Lower lobe of right lung (tissue), 2 donors: ENCODE data around the gene NUDCD3. TPM values are rescaled to one million over a fixed set of nuclear protein-coding genes. Genes with fewer than 3 reads are reported as not detected.

Experiments used
- ATAC-seq, 2 donors: fragments of 200-7000 bp; cut with Tn5 transposase; one replicate each; pipeline ENCODE4 v1.9.1; 2020 to 2022; ENCODE audit warnings: mild to moderate bottlenecking in 2 of 2, moderate library complexity in 2 of 2
- DNase-seq: peaks from one replicate; pipeline ENCODE4 v3.0.0-alpha.2; 2020
- H3K27ac ChIP-seq: fragments of 200-600 bp; one replicate; pipeline ENCODE4 v1.8.0; 2022
- H3K27me3 ChIP-seq: fragments of 200-600 bp; one replicate; pipeline ENCODE4 v1.8.0; 2022; ENCODE audit warnings: low read depth
- H3K36me3 ChIP-seq: fragments of 200-600 bp; one replicate; pipeline ENCODE4 v1.8.0; 2022; ENCODE audit warnings: mild to moderate bottlenecking
- H3K4me1 ChIP-seq: fragments of 200-600 bp; one replicate; pipeline ENCODE4 v1.8.0; 2022
- H3K4me3 ChIP-seq: fragments of 200-600 bp; one replicate; pipeline ENCODE4 v1.8.0; 2022; ENCODE audit warnings: mild to moderate bottlenecking
- H3K9me3 ChIP-seq: fragments of 200-600 bp; one replicate; pipeline ENCODE4 v1.8.0; 2022
- intact Hi-C: fragments of 100-400 bp; cut with DNase I; formaldehyde crosslinking; loops from one replicate; pipeline ENCODE4 v1.11.0; 2022
- total RNA-seq: library from RNA; stranded (reverse); fragmentation: NEBNext Ultra II Directional; extraction: Animal tissue kit (Norgen Biotek cat#: 25700); gene quantifications from one replicate; pipeline ENCODE4 v1.2.1, GENCODE V29; 2021
- TF ChIP-seq, protein P1 (sequence below): fragments of 200-600 bp; IDR thresholded peaks from one replicate; pipeline ENCODE4 v1.8.0; 2022; ENCODE audit warnings: antibody characterized with exemption, mild to moderate bottlenecking
- donor health status: DM: no; HTN: yes; CAD: no; lungs with severe emphysema.

The NUDCD3 gene
- total RNA-seq, 1 donor from 2014 or later: 87.6 TPM

- H3K9me3 ChIP-seq: no peaks in the 10 kb centered on the region
- no peak for DNase-seq
- H3K4me1 ChIP-seq: no peaks in the 10 kb centered on the region
- no peak overlapping the region for H3K27ac ChIP-seq
- TF ChIP-seq, protein P1, sequence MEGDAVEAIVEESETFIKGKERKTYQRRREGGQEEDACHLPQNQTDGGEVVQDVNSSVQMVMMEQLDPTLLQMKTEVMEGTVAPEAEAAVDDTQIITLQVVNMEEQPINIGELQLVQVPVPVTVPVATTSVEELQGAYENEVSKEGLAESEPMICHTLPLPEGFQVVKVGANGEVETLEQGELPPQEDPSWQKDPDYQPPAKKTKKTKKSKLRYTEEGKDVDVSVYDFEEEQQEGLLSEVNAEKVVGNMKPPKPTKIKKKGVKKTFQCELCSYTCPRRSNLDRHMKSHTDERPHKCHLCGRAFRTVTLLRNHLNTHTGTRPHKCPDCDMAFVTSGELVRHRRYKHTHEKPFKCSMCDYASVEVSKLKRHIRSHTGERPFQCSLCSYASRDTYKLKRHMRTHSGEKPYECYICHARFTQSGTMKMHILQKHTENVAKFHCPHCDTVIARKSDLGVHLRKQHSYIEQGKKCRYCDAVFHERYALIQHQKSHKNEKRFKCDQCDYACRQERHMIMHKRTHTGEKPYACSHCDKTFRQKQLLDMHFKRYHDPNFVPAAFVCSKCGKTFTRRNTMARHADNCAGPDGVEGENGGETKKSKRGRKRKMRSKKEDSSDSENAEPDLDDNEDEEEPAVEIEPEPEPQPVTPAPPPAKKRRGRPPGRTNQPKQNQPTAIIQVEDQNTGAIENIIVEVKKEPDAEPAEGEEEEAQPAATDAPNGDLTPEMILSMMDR: no peak
- no peak overlapping the region for H3K4me3 ChIP-seq
- no peak for ATAC-seq
- H3K36me3 ChIP-seq: no peaks in the 10 kb centered on the region
- intact Hi-C loops: no loop called here
- peaks cover 10% of the 10 kb centered on the region for H3K27me3 ChIP-seq
Observed at GRCh38 chr7:44331682-44332081, 158.8 kb downstream of the NUDCD3 start.

- H3K36me3 ChIP-seq: no peaks in the 10 kb centered on the region
- H3K4me1 ChIP-seq: no peaks in the 10 kb centered on the region
- H3K27ac ChIP-seq: no peak overlapping the region
- H3K27me3 ChIP-seq: peaks cover 14% of the 10 kb centered on the region
- intact Hi-C loops: no loop called here
- TF ChIP-seq, protein P1: no peak
- ATAC-seq (no peak), DNase-seq (no peak)
- no peak overlapping the region for H3K4me3 ChIP-seq
- H3K9me3 ChIP-seq: no peaks in the 10 kb centered on the region
Observed at GRCh38 chr7:44330331-44330730, 160.1 kb downstream of the NUDCD3 start.

DNA sequence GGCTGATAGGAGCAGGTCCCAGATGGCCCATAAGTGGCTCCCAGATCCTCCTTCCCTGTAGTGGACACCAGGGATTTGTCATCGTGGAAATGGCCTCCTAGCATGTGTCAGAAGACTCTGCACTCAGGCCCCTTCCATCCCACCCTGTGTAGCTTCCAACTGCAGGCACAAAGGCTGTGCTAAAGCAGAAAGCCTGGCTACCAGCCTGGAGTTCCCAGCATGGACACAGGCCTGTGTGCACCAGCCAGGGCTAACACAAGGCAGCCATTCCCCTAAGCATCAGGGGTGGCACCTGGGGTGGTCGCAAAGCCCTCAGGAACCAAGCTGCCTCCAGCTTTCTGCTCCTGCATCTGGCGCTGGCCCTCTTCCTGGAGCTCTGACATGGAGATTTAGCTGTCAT, 160.6 kb downstream of the NUDCD3 start:
- peaks cover 14% of the 10 kb centered on the region for H3K27me3 ChIP-seq
- H3K27ac ChIP-seq: no peak overlapping the region
- H3K4me1 ChIP-seq: no peaks in the 10 kb centered on the region
- H3K36me3 ChIP-seq: no peaks in the 10 kb centered on the region
- no peak overlapping the region for H3K4me3 ChIP-seq
- ATAC-seq: no peak
- DNase-seq: no peak
- TF ChIP-seq, protein P1: no peak
- no peaks in the 10 kb centered on the region for H3K9me3 ChIP-seq
- intact Hi-C loops: no loop called here

Other genes with a start within 250 kb of the NUDCD3 start
- 0.30 TPM for gene CAMK2B, start 165.1 kb downstream of the NUDCD3 start, total RNA-seq
- 0.21 TPM for gene NPC1L1, start 50.7 kb upstream of the NUDCD3 start, total RNA-seq
- gene DDX56, start 83.2 kb upstream of the NUDCD3 start, total RNA-seq: 45.8 TPM
- gene TMED4, start 91.6 kb upstream of the NUDCD3 start, total RNA-seq: 71.9 TPM
- 132 TPM for gene OGDH, start 116.0 kb upstream of the NUDCD3 start, total RNA-seq